Lung (tissue), 12 donors: ENCODE measurements around the gene CTSE. TPM values are rescaled to one million over a fixed set of nuclear protein-coding genes. Genes with fewer than 3 reads are reported as not detected.
"Not testable (repeated sequence)": the region's sequence is repeated elsewhere in the genome, so short reads cannot be mapped to it uniquely, and the experiment has no call there.

Experiments
- ATAC-seq: fragments of 200-7000 bp; cut with Tn5 transposase; one replicate; pipeline ENCODE4 v1.9.1; 2020; ENCODE audit warnings: moderate number of reproducible peaks; ENCODE audit not compliant: insufficient read depth, low FRiP score
- DNase-seq, 3 donors: peaks; one replicate each; pipeline ENCODE4 v3.0.0-alpha.2; 2013 to 2017
- H3K27ac ChIP-seq, 2 donors: one replicate each; pipeline ENCODE4 v1.5.1; 2013; ENCODE audit warnings: mild to moderate bottlenecking in 2 of 2, moderate library complexity in 2 of 2, control low read depth in 1 of 2, inconsistent platforms in 1 of 2, low read depth in 1 of 2, low read length in 1 of 2
- H3K27me3 ChIP-seq, 3 donors: one replicate each; pipeline ENCODE4 v1.5.1; 2013; ENCODE audit warnings: low read length in 2 of 3; ENCODE audit not compliant: control insufficient read depth in 3 of 3, insufficient read depth in 3 of 3
- H3K36me3 ChIP-seq, 4 donors: one replicate each; pipeline ENCODE4 v1.5.1; 2013; ENCODE audit warnings: low read length in 4 of 4, mild to moderate bottlenecking in 1 of 4, moderate library complexity in 1 of 4; ENCODE audit not compliant: control insufficient read depth in 4 of 4, insufficient read depth in 4 of 4
- H3K4me1 ChIP-seq, 5 donors: one replicate each; pipeline ENCODE4 v1.5.1; 2013; ENCODE audit warnings: low read length in 5 of 5, mild to moderate bottlenecking in 2 of 5, moderate library complexity in 1 of 5; ENCODE audit not compliant: control insufficient read depth in 5 of 5, insufficient read depth in 5 of 5
- H3K4me3 ChIP-seq: one replicate; pipeline ENCODE4 v1.5.1; 2013; ENCODE audit warnings: mild to moderate bottlenecking, control low read depth, moderate library complexity
- H3K9ac ChIP-seq, 2 donors: one replicate each; pipeline ENCODE4 v1.5.1; 2013; ENCODE audit warnings: low read length in 2 of 2, control low read depth in 1 of 2; ENCODE audit not compliant: insufficient read depth in 1 of 2
- H3K9me3 ChIP-seq, 4 donors: one replicate each; pipeline ENCODE4 v1.5.1; 2013; ENCODE audit warnings: low read length in 3 of 4, mild to moderate bottlenecking in 1 of 4, moderate library complexity in 1 of 4; ENCODE audit not compliant: control insufficient read depth in 4 of 4, insufficient read depth in 3 of 4
- WGBS, 2 donors: extraction: QIAGEN DNeasy Blood & Tissue Kit; methylation state at CpG; one replicate each; pipeline ENCODE4 v1.1.7; 2013; 5-methylcytosine and 5-hydroxymethylcytosine counted together
- polyA plus RNA-seq, 2 donors: library from polyadenylated mRNA; stranded (reverse); fragments of 200-250 nt; gene quantifications; one replicate each; pipeline ENCODE4 v1.2.1, GENCODE V29; 2013
- total RNA-seq, 2 donors: library from RNA; depleted of rRNA in 1 of 2; stranded (reverse); fragments of >200 nt in 1 of 2; gene quantifications; one replicate each; pipeline ENCODE4 v1.2.1, GENCODE V29; 2014 to 2021
- TF ChIP-seq, protein P1 (sequence below): IDR thresholded peaks from 2 replicates; pipeline ENCODE4 v1.5.1; 2012; ENCODE audit warnings: mild to moderate bottlenecking; ENCODE audit errors: control extremely low read depth, extremely low read depth
- donor health status: control.
- donor health status: control.
- donor health status: Bipolar disorder and iron deficiency.
- donor health status: healthy.
- donor health status: DM: yes; HTN: yes; CAD: no.

CTSE gene
- total and polyA plus RNA-seq, 4 donors: 14.6 to 189 (median 95.7) TPM

DNA sequence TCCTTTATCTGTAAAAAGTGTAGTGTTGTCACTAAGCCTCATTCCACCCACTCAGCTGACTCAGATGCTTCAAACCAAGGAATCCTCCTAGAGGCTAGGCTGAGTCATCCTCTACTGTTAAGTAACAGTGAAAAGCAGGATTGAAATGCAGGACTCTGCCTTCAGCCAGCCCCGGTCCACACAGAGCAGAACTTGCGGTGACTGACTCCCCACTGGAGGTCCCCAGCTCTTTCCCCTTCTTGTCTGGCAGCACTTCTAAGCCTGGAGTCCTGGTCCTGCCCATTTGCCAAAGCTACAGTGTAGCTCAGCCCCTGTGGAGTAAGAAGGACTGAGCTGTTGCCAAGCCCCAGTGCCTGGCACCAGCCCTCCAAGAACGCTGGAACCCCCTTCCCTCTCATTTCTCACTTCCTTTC, 22.2 kb downstream of the CTSE start:
- H3K27ac ChIP-seq: peak overlapping the region in 1 of 2 donors; percentile 12
- TF ChIP-seq, protein P1, sequence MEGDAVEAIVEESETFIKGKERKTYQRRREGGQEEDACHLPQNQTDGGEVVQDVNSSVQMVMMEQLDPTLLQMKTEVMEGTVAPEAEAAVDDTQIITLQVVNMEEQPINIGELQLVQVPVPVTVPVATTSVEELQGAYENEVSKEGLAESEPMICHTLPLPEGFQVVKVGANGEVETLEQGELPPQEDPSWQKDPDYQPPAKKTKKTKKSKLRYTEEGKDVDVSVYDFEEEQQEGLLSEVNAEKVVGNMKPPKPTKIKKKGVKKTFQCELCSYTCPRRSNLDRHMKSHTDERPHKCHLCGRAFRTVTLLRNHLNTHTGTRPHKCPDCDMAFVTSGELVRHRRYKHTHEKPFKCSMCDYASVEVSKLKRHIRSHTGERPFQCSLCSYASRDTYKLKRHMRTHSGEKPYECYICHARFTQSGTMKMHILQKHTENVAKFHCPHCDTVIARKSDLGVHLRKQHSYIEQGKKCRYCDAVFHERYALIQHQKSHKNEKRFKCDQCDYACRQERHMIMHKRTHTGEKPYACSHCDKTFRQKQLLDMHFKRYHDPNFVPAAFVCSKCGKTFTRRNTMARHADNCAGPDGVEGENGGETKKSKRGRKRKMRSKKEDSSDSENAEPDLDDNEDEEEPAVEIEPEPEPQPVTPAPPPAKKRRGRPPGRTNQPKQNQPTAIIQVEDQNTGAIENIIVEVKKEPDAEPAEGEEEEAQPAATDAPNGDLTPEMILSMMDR: no peak
- 17 to 24% methylated on average over 3 of the region's 3 CpGs for WGBS, 2 donors
- H3K36me3 ChIP-seq: no peaks in the 10 kb centered on the region
- H3K27me3 ChIP-seq: no peaks in the 10 kb centered on the region
- H3K9ac ChIP-seq: no peak overlapping the region
- DNase-seq: no peak
- H3K4me1 ChIP-seq: peaks cover 0 to 23% (median 6%) of the 10 kb centered on the region in 5 donors
- peak; percentile 81 for ATAC-seq
- H3K9me3 ChIP-seq: no peaks in the 10 kb centered on the region
- no peak overlapping the region for H3K4me3 ChIP-seq

DNA sequence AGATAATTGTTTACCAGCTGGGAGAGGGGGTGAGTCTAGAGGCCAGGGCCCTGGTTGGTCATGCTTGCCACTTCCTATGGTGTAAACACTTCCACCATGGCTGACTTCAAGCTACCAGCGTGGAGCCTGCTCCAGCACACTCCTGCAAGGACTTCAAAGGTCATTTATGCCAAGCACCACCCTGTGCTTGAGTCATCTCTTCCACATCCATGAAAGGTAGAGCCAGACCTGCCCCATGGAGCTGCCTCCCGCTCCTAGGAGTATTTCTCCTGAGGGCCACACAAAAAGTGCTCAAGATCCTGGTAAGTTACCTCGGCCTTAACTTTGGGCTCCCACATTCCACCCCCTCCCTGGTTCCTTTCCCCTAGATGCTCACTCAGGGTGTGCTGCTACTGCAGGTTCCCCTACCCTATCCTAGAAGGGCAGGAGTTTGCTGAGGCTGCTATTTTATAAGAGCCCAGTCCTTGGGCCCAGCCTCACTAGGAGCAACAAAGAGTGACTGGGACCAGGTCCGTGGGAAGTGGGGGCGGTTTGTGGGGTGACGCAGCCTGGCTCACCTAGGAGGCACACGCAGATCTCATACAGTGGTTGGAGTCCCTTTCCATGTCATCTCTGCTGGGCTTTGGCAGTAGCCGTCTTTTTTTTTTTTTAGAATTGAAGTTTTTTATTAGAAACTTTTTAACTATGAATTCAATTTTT, 22.9 kb downstream of the CTSE start:
- ATAC-seq (no peak), DNase-seq (no peak)
- Histone ChIP-seq H3K4me3 (no peak overlapping the region), H3K9me3 (no peaks in the 10 kb centered on the region), H3K4me1 (peaks cover 0 to 23% (median 6%) of the 10 kb centered on the region in 5 donors), H3K27ac (no peak overlapping the region), H3K27me3 (no peaks in the 10 kb centered on the region), H3K36me3 (no peaks in the 10 kb centered on the region), H3K9ac (no peak overlapping the region)
- TF ChIP-seq, protein P1: no peak
- WGBS, 2 donors: 88 to 92% methylated on average over 8 of the region's 8 CpGs

DNA sequence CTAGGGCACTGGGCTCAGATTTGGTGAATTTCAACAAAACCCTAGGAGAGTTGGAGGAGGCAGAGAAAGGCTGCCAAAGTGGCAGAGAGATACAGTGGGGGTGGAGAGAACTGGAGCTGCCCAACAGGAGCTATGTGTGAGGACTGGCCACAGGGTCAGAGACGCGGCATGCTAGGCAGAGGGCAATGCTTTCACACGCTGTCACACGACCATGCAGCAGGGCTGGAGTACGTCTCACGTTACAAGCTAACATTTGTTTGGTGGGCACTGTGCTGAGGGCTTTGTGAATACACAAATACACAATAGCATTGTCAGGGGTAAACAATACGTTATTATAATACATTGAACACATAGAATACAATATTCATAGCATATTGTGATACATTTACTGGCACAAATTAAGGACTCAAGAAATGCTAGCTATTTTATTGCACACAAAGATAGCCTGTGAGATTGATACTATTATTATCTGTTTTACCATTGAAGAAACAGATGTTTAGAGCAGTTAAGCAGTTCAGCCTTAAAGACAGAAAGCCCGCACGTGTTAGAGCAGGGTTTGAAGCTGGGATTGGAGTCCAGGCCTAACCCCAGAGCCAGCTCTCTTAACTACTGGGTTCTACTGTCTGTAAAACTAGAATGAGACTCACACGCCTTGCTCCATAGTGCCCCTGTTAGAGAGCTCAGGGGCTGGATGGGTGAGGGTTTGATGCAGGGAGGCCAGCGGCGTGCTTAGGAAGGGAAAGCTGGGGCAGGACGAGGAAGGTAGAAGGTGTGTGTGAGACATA, 25.0 kb downstream of the CTSE start:
- no peak overlapping the region for H3K9ac ChIP-seq
- 88 to 90% methylated on average over 13 of the region's 13 CpGs for WGBS, 2 donors
- TF ChIP-seq, protein P1: no peak
- H3K4me1 ChIP-seq: peaks cover 0 to 24% (median 0%) of the 10 kb centered on the region in 5 donors
- no peak overlapping the region for H3K4me3 ChIP-seq
- H3K27me3 ChIP-seq: no peaks in the 10 kb centered on the region
- ATAC-seq: no peak
- no peak overlapping the region for H3K27ac ChIP-seq
- no peaks in the 10 kb centered on the region for H3K9me3 ChIP-seq
- peak; percentile 31 to 50 (median 43) for DNase-seq
- H3K36me3 ChIP-seq: no peaks in the 10 kb centered on the region

DNA sequence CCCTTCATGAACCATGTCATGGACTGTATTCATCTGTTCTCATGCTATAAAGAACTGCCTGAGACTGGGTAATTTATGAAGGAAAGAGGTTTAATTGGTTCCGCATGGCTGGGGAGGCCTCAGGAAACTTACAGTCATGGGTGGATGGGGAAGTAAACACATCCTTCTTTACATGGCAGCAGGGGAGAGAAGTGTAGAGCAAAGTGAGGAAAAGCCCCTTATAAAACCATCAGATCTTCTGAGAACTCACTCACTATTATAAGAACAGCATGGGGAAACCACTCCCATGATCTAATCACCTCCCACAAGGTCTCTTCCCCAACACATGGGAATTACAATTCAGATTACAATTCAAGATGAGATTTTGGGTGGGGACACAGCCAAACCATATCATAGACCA, 27.1 kb downstream of the CTSE start:
- not testable (repeated sequence) for H3K9ac ChIP-seq, DNase-seq, H3K36me3 ChIP-seq, H3K27ac ChIP-seq, ATAC-seq, H3K4me3 ChIP-seq, H3K9me3 ChIP-seq, H3K27me3 ChIP-seq
- peaks cover 0 to 13% (median 0%) of the 10 kb centered on the region in 5 donors for H3K4me1 ChIP-seq
- 90 to 91% methylated on average over 1 of the region's 1 CpG for WGBS, 2 donors
